Stomach (tissue), 4 donors: ENCODE data around the gene LSMEM2.

Experiments
- POLR2AphosphoS5 ChIP-seq, 3 donors: sonication (generic); formaldehyde crosslinking; IDR thresholded peaks; one replicate each; pipeline ENCODE4 v1.6.1; 2016; ENCODE audit warnings: antibody characterized with exemption in 3 of 3
- TF ChIP-seq, protein P1 (sequence below), 7 experiments: fragments of 450-650 bp in 4 of 7; fragments of 200-600 bp in 3 of 7; sonication (generic) in 3 of 7; IDR thresholded peaks; one replicate each; pipeline ENCODE4 v1.5.1; 2016 to 2019; ENCODE audit warnings: antibody characterized with exemption in 7 of 7, control low read depth in 2 of 7, mild to moderate bottlenecking in 1 of 7

DNA sequence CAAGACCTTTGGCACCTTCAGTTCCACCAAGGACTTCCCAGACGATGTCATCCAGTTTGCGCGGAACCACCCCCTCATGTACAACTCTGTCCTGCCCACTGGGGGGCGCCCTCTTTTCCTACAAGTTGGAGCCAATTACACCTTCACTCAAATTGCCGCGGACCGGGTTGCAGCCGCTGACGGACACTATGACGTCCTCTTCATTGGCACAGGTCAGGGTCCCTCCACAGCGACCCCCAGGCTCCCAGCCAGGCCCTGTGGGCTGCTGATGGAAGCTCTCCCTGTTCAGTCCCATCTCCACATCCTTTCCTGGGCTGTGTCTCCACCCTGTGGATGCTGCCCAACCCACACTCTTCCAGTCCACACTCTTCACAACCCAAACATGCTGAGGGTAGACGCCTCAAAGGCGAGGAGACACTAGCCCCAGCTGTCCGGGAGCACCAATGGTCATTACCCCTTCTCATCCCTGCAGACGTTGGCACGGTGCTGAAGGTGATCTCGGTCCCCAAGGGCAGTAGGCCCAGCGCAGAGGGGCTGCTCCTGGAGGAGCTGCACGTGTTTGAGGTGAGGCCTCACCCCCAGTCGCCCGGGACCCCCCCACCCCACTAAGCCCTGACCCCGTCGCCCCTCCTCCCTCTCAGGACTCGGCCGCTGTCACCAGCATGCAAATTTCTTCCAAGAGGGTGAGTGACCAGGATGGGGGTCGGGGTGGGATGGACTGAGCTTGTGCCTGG is 4.3 kb upstream of the LSMEM2 start:
- TF ChIP-seq, protein P1, sequence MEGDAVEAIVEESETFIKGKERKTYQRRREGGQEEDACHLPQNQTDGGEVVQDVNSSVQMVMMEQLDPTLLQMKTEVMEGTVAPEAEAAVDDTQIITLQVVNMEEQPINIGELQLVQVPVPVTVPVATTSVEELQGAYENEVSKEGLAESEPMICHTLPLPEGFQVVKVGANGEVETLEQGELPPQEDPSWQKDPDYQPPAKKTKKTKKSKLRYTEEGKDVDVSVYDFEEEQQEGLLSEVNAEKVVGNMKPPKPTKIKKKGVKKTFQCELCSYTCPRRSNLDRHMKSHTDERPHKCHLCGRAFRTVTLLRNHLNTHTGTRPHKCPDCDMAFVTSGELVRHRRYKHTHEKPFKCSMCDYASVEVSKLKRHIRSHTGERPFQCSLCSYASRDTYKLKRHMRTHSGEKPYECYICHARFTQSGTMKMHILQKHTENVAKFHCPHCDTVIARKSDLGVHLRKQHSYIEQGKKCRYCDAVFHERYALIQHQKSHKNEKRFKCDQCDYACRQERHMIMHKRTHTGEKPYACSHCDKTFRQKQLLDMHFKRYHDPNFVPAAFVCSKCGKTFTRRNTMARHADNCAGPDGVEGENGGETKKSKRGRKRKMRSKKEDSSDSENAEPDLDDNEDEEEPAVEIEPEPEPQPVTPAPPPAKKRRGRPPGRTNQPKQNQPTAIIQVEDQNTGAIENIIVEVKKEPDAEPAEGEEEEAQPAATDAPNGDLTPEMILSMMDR (IDR thresholded peaks at IDR 0.05), result peak in 5 of 7 experiments; percentile 68 to 88 (median 74)
- TF ChIP-seq POLR2AphosphoS5 (IDR thresholded peaks at IDR 0.05), result peak in 1 of 3 donors; percentile 34
